Esophagus muscularis mucosa (tissue), 4 donors: ENCODE data around the gene TUBGCP2. TPM values are rescaled to one million over a fixed set of nuclear protein-coding genes. Genes with fewer than 3 reads are reported as not detected.

Experiments used
- DNase-seq: peaks from one replicate; pipeline ENCODE4 v3.0.0-alpha.2; 2017; ENCODE audit errors: extremely low spot score
- H3K27ac ChIP-seq, 4 donors: fragments of 200-600 bp; sonication (generic); replicated peaks in 1 of 4; 1 replicate in 3 of 4; 2 replicates in 1 of 4; pipeline ENCODE4 v1.5.1; 2016 to 2019; ENCODE audit warnings: mild to moderate bottlenecking in 1 of 4
- H3K27me3 ChIP-seq, 4 donors: fragments of 200-600 bp; sonication (generic); one replicate each; pipeline versions ENCODE4 v1.5.1 to v1.6.0; 2016 to 2019
- H3K36me3 ChIP-seq, 4 donors: fragments of 200-600 bp; sonication (generic); one replicate each; pipeline ENCODE4 v1.5.1; 2016 to 2019
- H3K4me1 ChIP-seq, 4 donors: fragments of 200-600 bp; sonication (generic); one replicate each; pipeline ENCODE4 v1.5.1; 2016 to 2019
- H3K4me3 ChIP-seq, 4 donors: fragments of 200-600 bp; sonication (generic); 1 replicate in 2 of 4; 2 replicates in 2 of 4; pipeline ENCODE4 v1.5.1; 2016 to 2019; ENCODE audit warnings: mild to moderate bottlenecking in 4 of 4, moderate library complexity in 1 of 4
- H3K9me3 ChIP-seq, 4 donors: fragments of 200-600 bp; sonication (generic); 1 replicate in 3 of 4; 2 replicates in 1 of 4; pipeline ENCODE4 v1.5.1; 2016 to 2019
- CTCF ChIP-seq, 3 experiments: fragments of 200-600 bp in 2 of 3; fragments of 450-650 bp in 1 of 3; sonication (generic) in 2 of 3; IDR thresholded peaks; one replicate each; pipeline ENCODE4 v1.5.1; 2017 to 2019; ENCODE audit warnings: antibody characterized with exemption in 3 of 3, mild to moderate bottlenecking in 2 of 3, moderate library complexity in 1 of 3
- EP300 ChIP-seq: sonication (generic); formaldehyde crosslinking; IDR thresholded peaks from one replicate; pipeline ENCODE4 v1.6.1; 2017; ENCODE audit warnings: antibody characterized with exemption
- POLR2A ChIP-seq: fragments of 450-650 bp; IDR thresholded peaks from one replicate; pipeline ENCODE4 v1.6.1; 2017; ENCODE audit warnings: antibody characterized with exemption, moderate library complexity, mild to moderate bottlenecking, low read depth
- POLR2AphosphoS5 ChIP-seq, 2 donors: sonication (generic); formaldehyde crosslinking; IDR thresholded peaks; one replicate each; pipeline ENCODE4 v1.6.1; 2017; ENCODE audit warnings: antibody characterized with exemption in 2 of 2
- WGBS: methylation state at CpG from one replicate; pipeline ENCODE4 v1.1.5; 2018; 5-methylcytosine and 5-hydroxymethylcytosine counted together
- intact Hi-C: fragments of 100-400 bp; cut with DNase I; formaldehyde crosslinking; loops from one replicate; pipeline ENCODE4 v1.15.1; 2023
- total RNA-seq, 4 donors: library from RNA; depleted of rRNA; stranded (reverse); fragments of >200 nt; gene quantifications; one replicate each; pipeline versions ENCODE4 v1.1.0 to v1.2.1, GENCODE V29; 2016

TUBGCP2 gene
- total RNA-seq, 4 donors from 2014 or later = 30.2 to 54.4 (median 39.0) TPM

- TF ChIP-seq POLR2A (no peak), EP300 (no peak), POLR2AphosphoS5 (IDR thresholded peaks at IDR 0.05) (no peak), CTCF (IDR thresholded peaks at IDR 0.05) (no peak)
- H3K4me1 ChIP-seq = peaks cover 30 to 36% (median 35%) of the 10 kb centered on the region in 4 donors
- no peak overlapping the region for H3K27ac ChIP-seq
- H3K27me3 ChIP-seq = no peaks in the 10 kb centered on the region
- intact Hi-C loops = no loop called here
- WGBS = 98% methylated on average over 6 of the region's 10 CpGs
- peaks cover 0 to 6% (median 0%) of the 10 kb centered on the region in 4 donors for H3K36me3 ChIP-seq
- H3K4me3 ChIP-seq = no peak overlapping the region
- H3K9me3 ChIP-seq = no peaks in the 10 kb centered on the region
- no peak for DNase-seq
Observed at GRCh38 chr10:133263674-133264073, 45.0 kb downstream of the TUBGCP2 start.

DNA sequence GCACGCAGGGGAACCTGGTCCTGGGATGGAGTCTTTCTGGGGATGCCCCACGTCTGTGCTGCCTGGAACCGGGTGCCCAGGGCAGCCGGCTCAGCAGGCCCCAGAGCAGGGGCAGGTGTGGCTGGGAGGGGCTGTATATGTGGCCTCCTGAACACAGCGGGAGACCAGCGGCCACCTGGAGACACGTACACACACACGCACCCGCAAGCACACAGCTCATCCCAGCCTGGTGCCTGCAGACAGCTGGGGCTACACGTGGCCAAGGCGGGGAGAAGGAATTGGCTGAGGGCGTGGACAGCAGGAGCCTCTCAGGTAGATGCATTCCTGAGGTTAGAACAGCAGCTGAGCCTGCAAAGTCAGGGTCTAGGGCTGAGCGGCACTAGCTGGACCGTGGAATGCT, 46.0 kb downstream of the TUBGCP2 start:
- 87% methylated on average over 14 of the region's 14 CpGs for WGBS
- intact Hi-C loops = no loop called here
- Histone ChIP-seq H3K4me1 (peaks cover 40 to 46% (median 45%) of the 10 kb centered on the region in 4 donors), H3K27ac (peak overlapping the region in 1 of 4 donors; percentile 10), H3K27me3 (no peaks in the 10 kb centered on the region), H3K9me3 (no peaks in the 10 kb centered on the region), H3K36me3 (no peaks in the 10 kb centered on the region), H3K4me3 (peak overlapping the region in 1 of 4 donors; percentile 78)
- DNase-seq = no peak
- TF ChIP-seq POLR2AphosphoS5 (IDR thresholded peaks at IDR 0.05) = no peak

GRCh38 chr10:133261726-133262325, 46.8 kb downstream of the TUBGCP2 start:
- peaks cover 45 to 54% (median 51%) of the 10 kb centered on the region in 4 donors for H3K4me1 ChIP-seq
- TF ChIP-seq POLR2AphosphoS5 (IDR thresholded peaks at IDR 0.05) (peak in 1 of 2 donors; percentile 66), POLR2A (peak; percentile 51), CTCF (IDR thresholded peaks at IDR 0.05) (no peak), EP300 (no peak)
- H3K27me3 ChIP-seq = no peaks in the 10 kb centered on the region
- H3K36me3 ChIP-seq = no peaks in the 10 kb centered on the region
- 0% methylated on average over 19 of the region's 79 CpGs for WGBS
- H3K4me3 ChIP-seq = peak overlapping the region; percentile 78 to 95 (median 84)
- peak overlapping the region; percentile 84 to 92 (median 90) for H3K27ac ChIP-seq
- intact Hi-C loops = loop anchor here (2.0 kb wide), 1 partner anchor 51 kb away; no protein-coding TSS in a partner anchor
- DNase-seq = no peak
- H3K9me3 ChIP-seq = no peaks in the 10 kb centered on the region

GRCh38 chr10:133260895-133261725, 47.6 kb downstream of the TUBGCP2 start:
- Histone ChIP-seq H3K4me3 (peak overlapping the region; percentile 78 to 95 (median 84)), H3K27ac (peak overlapping the region; percentile 84 to 92 (median 90)), H3K9me3 (no peaks in the 10 kb centered on the region), H3K4me1 (peaks cover 45 to 54% (median 51%) of the 10 kb centered on the region in 4 donors), H3K36me3 (no peaks in the 10 kb centered on the region), H3K27me3 (no peaks in the 10 kb centered on the region)
- WGBS = 28% methylated on average over 18 of the region's 50 CpGs
- TF ChIP-seq CTCF (IDR thresholded peaks at IDR 0.05) = no peak
- TF ChIP-seq EP300 = no peak
- TF ChIP-seq POLR2A = no peak
- no peak for TF ChIP-seq POLR2AphosphoS5 (IDR thresholded peaks at IDR 0.05)
- DNase-seq = no peak
- intact Hi-C loops = loop anchor here (2.0 kb wide), 1 partner anchor 52 kb away; no protein-coding TSS in a partner anchor

GRCh38 chr10:133259602-133259989, 49.1 kb downstream of the TUBGCP2 start:
- 63% methylated on average over 12 of the region's 12 CpGs for WGBS
- Histone ChIP-seq H3K36me3 (no peaks in the 10 kb centered on the region), H3K9me3 (no peaks in the 10 kb centered on the region), H3K27ac (peak overlapping the region in 3 of 4 donors; percentile 49 to 68 (median 65)), H3K27me3 (peaks cover 0 to 11% (median 0%) of the 10 kb centered on the region in 4 donors), H3K4me3 (no peak overlapping the region), H3K4me1 (peaks cover 45 to 54% (median 51%) of the 10 kb centered on the region in 4 donors)
- TF ChIP-seq CTCF (IDR thresholded peaks at IDR 0.05) = no peak
- TF ChIP-seq EP300 = no peak
- no peak for TF ChIP-seq POLR2A
- TF ChIP-seq POLR2AphosphoS5 (IDR thresholded peaks at IDR 0.05) = no peak
- intact Hi-C loops = no loop called here
- DNase-seq = no peak
